ENCODE results near the gene KCNJ2. TPM values are rescaled to one million over a fixed set of nuclear protein-coding genes. Genes with fewer than 3 reads are reported as not detected.

The KCNJ2 gene
- polyA plus RNA-seq, 1 experiment = 1.2 TPM

GRCh38 chr17:70166615-70167014, 2.7 kb upstream of the KCNJ2 start:
- no peak for TF ChIP-seq CTCF (IDR thresholded peaks at IDR 0.05; ENCODE audit: insufficient read depth, low read depth, low read length)
- no peak overlapping the region for H3K4me3 ChIP-seq (ENCODE audit: low read depth, low read length)
- H3K36me3 ChIP-seq (ENCODE audit: control insufficient read depth, insufficient read depth, low read length) = no peaks in the 10 kb centered on the region
- DNase-seq (ENCODE audit: low read depth) = no peak
- H3K27me3 ChIP-seq (ENCODE audit: control insufficient read depth, insufficient read depth, low read length) = no peaks in the 10 kb centered on the region; the same call in 1 of the 2 replicates
- POLR2A ChIA-PET = no interaction called here
- CTCF ChIA-PET = interaction anchor here (1.2 to 2.6 kb wide), 2 partner anchors 9 to 560 kb away, joined by 4 to 10 read pairs; no protein-coding TSS in a partner anchor

- DNase-seq (ENCODE audit: low read depth) = peak; percentile 25
- no peaks in the 10 kb centered on the region; the same call in 1 of the 2 replicates for H3K27me3 ChIP-seq (ENCODE audit: control insufficient read depth, insufficient read depth, low read length)
- POLR2A ChIA-PET = no interaction called here
- TF ChIP-seq CTCF (IDR thresholded peaks at IDR 0.05; ENCODE audit: insufficient read depth, low read depth, low read length) = peak; percentile 78
- CTCF ChIA-PET = interaction anchor here (0.6 to 2.6 kb wide), 5 partner anchors 9 to 561 kb away, joined by 3 to 10 read pairs (median 4); no protein-coding TSS in a partner anchor
- H3K36me3 ChIP-seq (ENCODE audit: control insufficient read depth, insufficient read depth, low read length) = no peaks in the 10 kb centered on the region
- peak overlapping the region; percentile 49 for H3K4me3 ChIP-seq (ENCODE audit: low read depth, low read length)
Measured at GRCh38 chr17:70168044-70168976, 1.0 kb upstream of the KCNJ2 start.

- CTCF ChIA-PET = interaction anchor here (0.9 kb wide), 1 partner anchor 563 kb away, joined by 3 read pairs; no protein-coding TSS in a partner anchor
- no peak for DNase-seq (ENCODE audit: low read depth)
Measured at GRCh38 chr17:70169709-70170597, 621 bp downstream of the KCNJ2 start.

GRCh38 chr17:70171159-70171558, 1.8 kb downstream of the KCNJ2 start:
- ChIA-PET CTCF (no interaction called here), POLR2A (no interaction called here)

More at GRCh38 chr17:70169709-70170597, 621 bp downstream of the KCNJ2 start:
- Histone ChIP-seq H3K4me3 (ENCODE audit: low read depth, low read length) (peak overlapping the region; percentile 49), H3K27me3 (ENCODE audit: control insufficient read depth, insufficient read depth, low read length) (no peaks in the 10 kb centered on the region; the same call in 1 of the 2 replicates), H3K36me3 (ENCODE audit: control insufficient read depth, insufficient read depth, low read length) (peaks cover under 1% of the 10 kb centered on the region; the same call in 1 of the 2 replicates)
- TF ChIP-seq CTCF (IDR thresholded peaks at IDR 0.05; ENCODE audit: insufficient read depth, low read depth, low read length) = no peak
- POLR2A ChIA-PET = interaction anchor here (0.6 to 0.8 kb wide), 3 partner anchors 10 to 561 kb away, joined by 3 to 11 read pairs (median 7); no protein-coding TSS in a partner anchor

More at GRCh38 chr17:70171159-70171558, 1.8 kb downstream of the KCNJ2 start:
- H3K36me3 ChIP-seq (ENCODE audit: control insufficient read depth, insufficient read depth, low read length) = peaks cover 5% of the 10 kb centered on the region; the same call in 1 of the 2 replicates
- DNase-seq (ENCODE audit: low read depth) = no peak
- TF ChIP-seq CTCF (IDR thresholded peaks at IDR 0.05; ENCODE audit: insufficient read depth, low read depth, low read length) = no peak
- H3K27me3 ChIP-seq (ENCODE audit: control insufficient read depth, insufficient read depth, low read length) = no peaks in the 10 kb centered on the region
- H3K4me3 ChIP-seq (ENCODE audit: low read depth, low read length) = peak overlapping the region; percentile 10; the same call in 1 of the 2 replicates

All from BJ (cell line).